ENCODE results near the gene BCORL1. TPM values are rescaled to one million over a fixed set of nuclear protein-coding genes. Genes with fewer than 3 reads are reported as not detected.

The BCORL1 gene, protein sequence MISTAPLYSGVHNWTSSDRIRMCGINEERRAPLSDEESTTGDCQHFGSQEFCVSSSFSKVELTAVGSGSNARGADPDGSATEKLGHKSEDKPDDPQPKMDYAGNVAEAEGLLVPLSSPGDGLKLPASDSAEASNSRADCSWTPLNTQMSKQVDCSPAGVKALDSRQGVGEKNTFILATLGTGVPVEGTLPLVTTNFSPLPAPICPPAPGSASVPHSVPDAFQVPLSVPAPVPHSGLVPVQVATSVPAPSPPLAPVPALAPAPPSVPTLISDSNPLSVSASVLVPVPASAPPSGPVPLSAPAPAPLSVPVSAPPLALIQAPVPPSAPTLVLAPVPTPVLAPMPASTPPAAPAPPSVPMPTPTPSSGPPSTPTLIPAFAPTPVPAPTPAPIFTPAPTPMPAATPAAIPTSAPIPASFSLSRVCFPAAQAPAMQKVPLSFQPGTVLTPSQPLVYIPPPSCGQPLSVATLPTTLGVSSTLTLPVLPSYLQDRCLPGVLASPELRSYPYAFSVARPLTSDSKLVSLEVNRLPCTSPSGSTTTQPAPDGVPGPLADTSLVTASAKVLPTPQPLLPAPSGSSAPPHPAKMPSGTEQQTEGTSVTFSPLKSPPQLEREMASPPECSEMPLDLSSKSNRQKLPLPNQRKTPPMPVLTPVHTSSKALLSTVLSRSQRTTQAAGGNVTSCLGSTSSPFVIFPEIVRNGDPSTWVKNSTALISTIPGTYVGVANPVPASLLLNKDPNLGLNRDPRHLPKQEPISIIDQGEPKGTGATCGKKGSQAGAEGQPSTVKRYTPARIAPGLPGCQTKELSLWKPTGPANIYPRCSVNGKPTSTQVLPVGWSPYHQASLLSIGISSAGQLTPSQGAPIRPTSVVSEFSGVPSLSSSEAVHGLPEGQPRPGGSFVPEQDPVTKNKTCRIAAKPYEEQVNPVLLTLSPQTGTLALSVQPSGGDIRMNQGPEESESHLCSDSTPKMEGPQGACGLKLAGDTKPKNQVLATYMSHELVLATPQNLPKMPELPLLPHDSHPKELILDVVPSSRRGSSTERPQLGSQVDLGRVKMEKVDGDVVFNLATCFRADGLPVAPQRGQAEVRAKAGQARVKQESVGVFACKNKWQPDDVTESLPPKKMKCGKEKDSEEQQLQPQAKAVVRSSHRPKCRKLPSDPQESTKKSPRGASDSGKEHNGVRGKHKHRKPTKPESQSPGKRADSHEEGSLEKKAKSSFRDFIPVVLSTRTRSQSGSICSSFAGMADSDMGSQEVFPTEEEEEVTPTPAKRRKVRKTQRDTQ (N-terminal part only)
- 1.5 and 3.3 TPM in 2 replicates for total RNA-seq

DNA sequence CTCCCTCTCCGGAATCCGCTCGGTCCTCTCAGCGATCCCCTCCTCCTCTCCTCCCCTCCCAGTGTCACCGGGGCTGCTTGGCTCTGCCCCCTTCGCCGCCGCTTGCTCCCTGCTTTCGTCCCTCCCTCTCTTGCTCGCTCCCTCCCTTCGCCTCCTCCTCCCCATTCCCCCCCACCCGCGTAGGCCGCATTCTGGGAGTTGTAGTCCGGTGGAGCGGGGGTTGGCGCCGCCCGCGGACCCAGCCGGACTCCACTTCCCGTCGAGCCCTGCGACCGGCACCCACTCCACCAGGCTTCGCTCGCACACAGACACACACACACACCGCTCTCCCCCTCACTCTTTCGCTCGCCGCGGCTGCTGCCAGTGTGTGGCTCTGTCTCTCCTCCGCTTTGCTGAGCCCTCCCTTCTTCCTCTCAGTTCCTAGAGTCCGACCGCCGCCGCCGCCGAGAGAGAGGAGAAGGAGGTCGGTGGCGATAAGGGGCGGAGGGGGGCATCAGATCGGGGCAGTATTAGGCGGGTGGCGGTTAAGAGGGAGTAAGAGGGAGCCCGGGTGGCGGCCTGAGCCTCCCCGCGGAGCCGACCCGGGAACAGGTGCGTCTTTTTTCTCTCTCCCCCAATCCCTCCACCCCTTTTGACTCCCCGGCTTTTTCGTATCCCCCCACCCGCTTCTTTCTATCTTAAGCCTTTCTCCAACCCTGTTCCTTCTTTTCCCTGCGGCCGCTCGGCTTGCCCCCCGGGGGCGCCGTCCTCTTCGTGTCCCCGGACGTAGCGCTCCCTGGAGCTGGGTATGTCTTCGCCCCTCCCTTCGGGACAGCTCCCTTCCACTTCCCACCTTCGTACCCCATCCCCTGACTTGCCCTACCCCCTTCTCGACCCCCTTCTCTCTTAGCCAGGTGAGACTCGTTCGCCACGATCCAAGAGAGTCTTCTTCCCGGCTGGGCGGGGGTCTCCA is at the start of gene BCORL1:
Gene BCORL1, plus strand, starts transcription at position 336 of the 952 bp plus-strand sequence. CDS start 22,597 bp downstream, outside the sequence.

Other genes with a start within 250 kb of the BCORL1 start
- not detected in 2 replicates for gene XPNPEP2, start 243.7 kb upstream of the BCORL1 start, total RNA-seq
- gene SASH3, start 202.7 kb upstream of the BCORL1 start, total RNA-seq, result not detected in 2 replicates
- gene ZDHHC9, start 138.7 kb upstream of the BCORL1 start, total RNA-seq, result 24.3 and 32.0 TPM in 2 replicates
- gene UTP14A, start 76.5 kb upstream of the BCORL1 start, total RNA-seq, result 15.4 and 22.2 TPM in 2 replicates
- gene ELF4, start 127.9 kb downstream of the BCORL1 start, total RNA-seq, result 13.1 and 23.6 TPM in 2 replicates
- 18.1 and 23.7 TPM in 2 replicates for gene AIFM1, start 183.2 kb downstream of the BCORL1 start, total RNA-seq
- gene RAB33A, start 189.3 kb downstream of the BCORL1 start, total RNA-seq, result 1.8 and 9.8 TPM in 2 replicates